ENCODE measurements around the gene FOLH1.
A peak's percentile ranks its signal among the peaks of the same experiment; 100 is the strongest.
"Not testable (repeated sequence)": the region's sequence is repeated elsewhere in the genome, so short reads cannot be mapped to it uniquely, and the experiment has no call there.

The FOLH1 gene

DNA sequence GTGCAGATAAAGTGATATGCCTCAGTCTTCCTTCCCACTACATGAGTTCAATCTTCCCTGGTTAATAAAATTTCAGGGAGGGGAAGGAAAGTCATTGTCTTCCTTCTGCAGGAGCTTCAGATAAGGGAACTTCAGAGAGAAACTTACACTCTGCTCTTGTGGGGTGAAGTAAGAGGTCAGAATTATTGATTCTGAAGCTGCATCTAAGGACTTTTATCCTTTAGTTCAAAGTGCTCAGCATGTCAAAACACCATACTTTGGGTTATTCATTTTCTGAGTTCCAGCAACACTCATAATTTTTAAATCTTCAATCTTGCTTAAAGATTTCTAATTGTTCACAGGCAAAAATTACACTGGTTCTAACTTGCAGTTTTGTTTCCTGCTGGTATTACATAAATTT, 33.0 kb downstream of the FOLH1 start:
- not testable (repeated sequence) for FAIRE-seq

DNA sequence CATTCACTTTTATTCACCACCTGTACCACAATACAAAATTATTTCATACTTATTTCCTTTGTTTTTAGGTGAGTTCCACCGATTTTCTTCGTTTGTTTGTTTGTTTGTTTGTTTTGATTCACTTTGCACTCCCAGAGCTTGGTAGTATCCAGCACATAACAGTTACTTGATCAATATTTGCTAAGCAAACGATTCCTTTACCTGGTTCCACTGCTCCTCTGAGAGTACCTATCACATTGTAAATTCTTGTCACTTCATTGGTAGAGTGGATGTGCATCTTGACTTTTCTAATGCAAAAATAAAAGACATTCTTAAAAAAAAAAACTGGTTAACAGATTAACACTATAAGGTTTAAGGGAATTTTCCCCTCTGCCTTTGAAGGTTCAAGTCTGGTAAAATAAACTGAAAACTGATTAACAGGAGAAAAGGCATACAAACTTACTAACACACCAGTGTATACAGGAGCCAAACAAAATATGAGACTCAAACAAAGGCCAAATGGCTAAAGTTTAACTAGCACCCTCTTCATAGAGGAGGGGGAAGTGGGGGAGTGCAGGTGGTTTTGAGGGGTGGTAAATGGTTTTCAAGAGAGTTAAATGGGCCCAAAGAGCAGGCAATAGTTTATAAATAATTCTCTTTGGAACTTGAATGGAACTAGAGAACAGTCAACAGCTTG, 33.6 kb downstream of the FOLH1 start:
- FAIRE-seq: not testable (repeated sequence)

DNA sequence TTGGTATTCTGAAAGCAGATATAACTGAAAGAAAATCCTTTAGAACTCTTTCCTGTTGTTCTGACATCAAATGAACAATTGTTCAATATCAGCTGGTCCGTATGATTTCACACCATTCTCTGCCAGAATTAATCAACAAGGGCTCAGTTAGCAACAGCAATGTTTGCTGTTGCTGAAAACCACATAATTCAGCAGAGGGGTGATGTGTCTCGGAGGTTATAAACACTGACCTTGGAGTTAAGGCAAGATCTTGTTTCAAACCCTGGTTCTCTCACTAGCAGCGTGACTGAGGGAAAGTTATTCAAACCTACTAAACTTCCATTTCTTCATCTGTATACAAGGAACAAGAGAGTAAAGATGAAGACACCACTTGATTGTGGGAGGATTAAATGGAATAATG, 36.8 kb downstream of the FOLH1 start:
- FAIRE-seq: not testable (repeated sequence)

DNA sequence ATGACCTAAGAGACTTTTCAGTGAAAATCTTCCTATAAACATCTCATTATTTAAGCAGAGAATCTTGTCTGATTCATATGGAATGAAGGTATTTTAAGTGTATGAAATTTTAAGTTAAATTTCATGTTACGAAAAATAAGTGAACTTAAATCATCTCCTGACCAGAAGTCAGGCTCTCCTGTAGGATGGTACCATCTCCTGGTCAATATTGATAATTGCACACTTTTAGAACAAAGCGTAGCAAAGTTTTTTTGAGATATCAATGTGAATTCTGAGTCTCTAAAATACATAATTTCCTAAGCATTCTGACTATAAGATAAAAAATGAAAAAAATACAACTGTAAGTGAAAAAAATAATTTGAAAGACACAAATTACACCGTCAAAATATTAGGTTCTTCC, 38.8 kb downstream of the FOLH1 start:
- FAIRE-seq: peak; percentile 61

DNA sequence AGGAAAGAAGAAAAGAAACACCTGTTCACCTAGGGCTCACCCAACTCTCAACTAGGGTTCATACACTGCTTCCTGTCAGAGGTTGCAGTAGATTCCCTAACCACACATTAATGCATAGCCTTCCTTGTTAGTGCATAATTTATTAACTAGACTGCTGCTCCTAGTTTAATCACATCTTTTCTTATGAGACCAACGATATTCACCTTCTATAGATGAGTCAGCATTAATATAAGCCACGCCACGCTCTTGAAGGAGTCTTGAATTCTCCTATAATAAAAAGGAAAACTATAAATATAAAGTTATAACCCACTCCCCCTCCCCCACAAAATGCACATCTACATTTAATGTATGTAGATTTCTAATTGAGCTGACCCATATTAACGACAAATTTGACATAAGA, 39.4 kb downstream of the FOLH1 start:
- not testable (repeated sequence) for FAIRE-seq

DNA sequence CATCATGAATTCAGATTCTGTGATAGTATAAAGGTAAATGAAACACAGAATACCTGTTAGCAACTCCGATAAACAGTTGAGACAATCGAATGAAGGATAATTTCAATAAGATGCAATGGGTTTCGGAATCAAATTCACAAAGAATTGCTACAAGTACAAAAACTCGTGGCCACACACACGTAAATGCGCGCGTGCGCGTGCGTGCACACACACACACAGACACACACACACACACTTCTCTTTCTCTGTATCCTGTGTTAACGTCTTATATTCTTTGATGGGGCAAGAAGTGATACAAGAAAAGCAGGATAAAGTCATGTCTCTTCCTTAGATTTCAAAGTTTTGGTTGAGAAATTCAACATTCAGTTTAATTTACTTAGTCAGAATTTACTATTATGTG, 57.2 kb downstream of the FOLH1 start:
- no peak for FAIRE-seq

DNA sequence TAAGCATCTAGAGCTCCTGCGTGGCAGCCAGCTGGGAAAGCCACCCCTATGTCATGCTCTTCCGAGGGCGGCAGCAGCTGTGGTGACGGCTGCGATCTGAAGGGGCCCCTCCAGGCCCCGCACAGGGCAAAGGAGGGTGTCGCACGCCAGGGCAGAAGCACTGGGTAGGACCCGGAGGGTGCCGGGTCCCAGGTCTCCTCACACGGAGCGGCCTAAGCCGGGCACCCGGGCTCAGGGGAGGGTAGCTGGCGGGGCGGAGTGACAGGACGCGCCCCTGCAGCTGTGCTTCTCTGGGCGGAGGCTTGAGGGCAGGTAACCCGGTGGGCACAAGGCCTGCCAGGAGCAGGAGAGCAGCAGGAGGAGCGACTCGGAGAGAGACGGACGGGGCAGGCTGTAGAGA, 106.0 kb downstream of the FOLH1 start:
- not testable (repeated sequence) for FAIRE-seq

All from islet of Langerhans (tissue), 1 donor.